HG03520 (cell line): ENCODE measurements around the gene ACTR10.
"Not testable (repeated sequence)": the region's sequence is repeated elsewhere in the genome, so short reads cannot be mapped to it uniquely, and the experiment has no call there.

Experiments used
- ATAC-seq: cut with Tn5 transposase; IDR thresholded peaks from one replicate; pipeline ENCODE4 v1.9.1; 2021; ENCODE audit warnings: mild to moderate bottlenecking, moderate library complexity; ENCODE audit not compliant: unreplicated experiment

ACTR10 gene

DNA sequence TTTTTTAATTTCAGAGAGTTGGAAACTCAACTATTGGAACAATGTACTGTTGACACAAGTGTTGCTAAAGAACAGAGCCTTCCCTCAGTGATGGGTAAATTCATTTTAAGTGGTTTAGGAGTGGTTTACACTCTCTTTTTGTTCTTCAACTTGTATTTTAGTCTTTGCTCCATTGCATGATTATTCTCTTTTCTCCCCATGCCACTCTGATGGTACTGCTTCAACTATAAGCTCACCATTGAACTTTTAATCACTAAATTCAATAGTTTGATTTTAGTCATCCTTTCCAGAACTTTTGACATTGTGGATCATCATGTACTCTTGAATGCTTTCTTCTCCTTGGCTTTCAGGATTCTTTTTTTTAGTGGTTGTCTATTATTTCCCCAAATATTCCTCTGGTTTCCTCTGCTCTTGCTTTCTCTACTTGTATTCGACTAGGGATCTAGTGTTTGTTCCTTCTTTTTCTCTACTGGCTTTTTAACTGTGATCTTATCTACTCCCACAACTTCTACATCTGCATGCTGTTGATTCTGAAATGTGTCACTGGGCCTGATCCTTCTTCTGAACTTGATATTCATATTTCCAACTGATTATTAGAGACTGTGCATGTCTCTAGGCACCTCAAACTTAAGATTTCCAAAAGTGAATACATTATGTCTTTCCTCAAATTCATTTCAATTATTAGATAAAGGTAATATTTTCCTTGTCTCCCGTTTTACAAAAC, 15.4 kb downstream of the ACTR10 start:
- ATAC-seq = no peak

DNA sequence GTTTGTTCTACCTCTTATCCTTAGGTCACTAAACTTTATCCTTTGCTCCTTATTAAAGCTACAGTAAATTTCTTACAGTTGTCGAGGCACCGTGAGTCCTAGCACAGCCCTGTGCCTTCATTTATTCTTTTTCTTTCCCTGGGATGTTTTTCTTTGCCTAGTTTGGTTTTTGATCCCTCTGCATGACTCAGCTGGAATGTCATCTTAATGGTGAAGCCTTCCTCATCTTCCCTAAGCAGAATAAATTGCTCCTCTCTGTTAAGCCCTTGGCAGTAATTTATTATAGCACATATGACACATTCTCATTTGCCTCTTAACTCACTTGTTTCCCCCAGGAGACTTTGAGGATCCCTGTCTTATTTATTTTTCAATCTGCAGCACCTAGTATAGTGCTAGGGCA, 16.6 kb downstream of the ACTR10 start:
- no peak for ATAC-seq

DNA sequence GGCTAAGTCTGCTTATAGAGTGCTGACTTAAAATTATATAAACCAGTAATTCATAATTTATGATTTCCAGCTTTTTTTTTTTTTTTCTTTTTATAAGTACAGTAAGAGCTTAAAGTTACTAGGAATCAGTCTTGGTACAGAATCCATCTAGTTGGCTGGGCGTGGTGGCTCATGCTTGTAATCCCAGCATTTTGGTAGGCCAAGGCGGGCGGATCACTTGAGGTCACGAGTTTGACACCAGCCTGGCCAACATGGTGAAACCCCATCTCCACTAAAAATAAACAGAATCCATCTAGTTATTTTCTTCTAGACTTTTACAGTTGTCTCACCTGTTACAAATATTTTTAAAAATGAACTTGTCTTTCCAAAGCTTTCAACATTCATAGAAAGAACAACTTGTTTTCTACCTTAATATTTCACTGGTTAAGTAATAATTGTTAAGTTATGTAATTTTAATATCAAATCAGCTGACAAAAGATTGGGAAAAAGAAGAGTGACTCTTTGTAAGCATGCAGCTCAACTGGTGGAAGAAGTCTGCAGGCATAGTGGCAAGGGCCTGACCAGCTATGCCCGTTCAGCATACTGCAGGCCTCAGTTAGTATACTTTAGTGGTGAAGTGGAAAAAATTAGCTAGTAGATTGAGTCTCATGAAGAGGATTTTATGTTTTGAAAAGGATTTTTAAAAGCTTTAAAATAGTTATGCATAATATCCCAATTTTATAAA, 27.3 kb downstream of the ACTR10 start:
- no peak for ATAC-seq

DNA sequence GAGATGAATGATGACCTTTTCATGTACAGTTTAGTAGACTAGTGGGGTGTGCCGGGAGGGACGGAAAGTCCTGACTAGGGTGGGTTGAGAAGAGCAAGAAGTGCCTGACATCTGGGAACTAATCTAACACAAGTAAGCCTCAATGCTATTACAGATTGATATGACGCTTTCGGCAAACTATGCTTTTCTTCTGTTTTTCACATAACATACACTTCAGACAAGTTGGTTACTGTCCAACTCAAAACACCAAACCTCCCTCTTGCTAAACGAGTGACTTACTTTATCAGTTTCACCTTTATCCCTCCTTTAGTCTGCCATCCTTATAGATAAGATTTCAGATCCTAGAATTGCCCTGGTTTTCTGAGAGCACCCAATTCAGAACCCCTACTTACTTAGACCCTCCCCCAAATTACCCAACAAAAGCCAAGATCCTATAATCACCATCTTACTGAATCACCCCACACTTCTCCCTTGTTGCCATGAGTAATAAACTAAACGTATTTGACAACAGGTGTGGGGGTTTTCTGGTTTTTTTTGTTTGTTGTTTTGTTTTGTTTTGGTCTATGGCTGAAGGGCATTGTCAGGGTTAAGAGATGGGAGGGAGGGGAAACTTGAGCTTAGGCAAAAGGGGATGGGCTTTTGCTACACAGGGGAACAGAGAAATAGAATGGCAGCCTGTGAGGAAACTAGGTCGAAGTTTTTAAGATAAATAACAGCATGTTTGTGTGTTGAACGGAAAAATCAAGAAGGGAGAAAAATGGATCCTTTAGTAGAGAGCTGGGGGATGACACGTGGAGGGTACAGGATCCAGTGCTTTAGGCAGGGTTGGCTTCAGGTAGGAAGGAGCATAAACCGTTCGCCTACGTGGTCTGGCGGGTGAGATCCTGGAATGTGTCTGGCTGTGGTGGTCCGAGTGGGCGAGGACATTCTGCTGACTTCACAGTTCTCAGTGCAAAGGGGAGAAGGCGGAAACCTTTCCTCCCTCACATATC, 38.6 kb downstream of the ACTR10 start:
- ATAC-seq = no peak

- ATAC-seq = no peak
These were observed 39.6 kb downstream of the ACTR10 start for GRCh38 chr14:58239244-58240195.

DNA sequence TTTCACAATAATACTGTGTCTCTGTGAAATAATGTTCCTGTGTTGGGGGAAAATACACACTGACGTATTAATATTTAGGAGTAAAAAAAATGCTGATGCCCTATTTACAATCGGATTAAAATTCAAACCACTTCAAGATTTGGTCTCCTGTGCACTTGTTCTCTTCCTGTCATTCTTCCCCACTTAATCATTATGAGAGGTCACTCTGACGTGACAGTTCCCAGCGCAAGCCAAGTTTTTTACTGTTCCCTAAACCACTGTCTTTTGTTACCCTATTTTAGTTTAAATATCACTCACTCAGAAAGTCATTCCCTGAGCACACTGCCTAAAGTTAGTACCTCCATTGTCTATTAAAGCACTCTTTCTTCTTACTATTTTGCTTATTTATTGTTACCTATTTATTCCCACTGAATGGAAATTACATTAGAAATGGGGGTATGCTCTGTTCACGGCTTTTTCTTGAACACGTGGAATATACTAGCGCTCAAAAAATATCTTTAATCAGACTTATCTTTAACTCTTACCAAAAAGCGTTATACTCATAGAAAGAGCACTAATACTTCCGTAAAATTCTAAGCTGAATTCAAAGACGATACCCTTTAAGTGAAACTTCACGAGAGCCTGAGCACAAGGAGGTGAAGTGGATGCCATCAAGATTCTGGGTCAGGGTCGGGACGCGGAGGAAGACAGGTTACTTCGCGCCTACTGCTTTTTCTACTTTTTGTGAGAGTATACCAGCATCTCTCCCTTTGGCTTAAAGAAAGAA, 44.0 kb downstream of the ACTR10 start:
- peak; percentile 23 for ATAC-seq

DNA sequence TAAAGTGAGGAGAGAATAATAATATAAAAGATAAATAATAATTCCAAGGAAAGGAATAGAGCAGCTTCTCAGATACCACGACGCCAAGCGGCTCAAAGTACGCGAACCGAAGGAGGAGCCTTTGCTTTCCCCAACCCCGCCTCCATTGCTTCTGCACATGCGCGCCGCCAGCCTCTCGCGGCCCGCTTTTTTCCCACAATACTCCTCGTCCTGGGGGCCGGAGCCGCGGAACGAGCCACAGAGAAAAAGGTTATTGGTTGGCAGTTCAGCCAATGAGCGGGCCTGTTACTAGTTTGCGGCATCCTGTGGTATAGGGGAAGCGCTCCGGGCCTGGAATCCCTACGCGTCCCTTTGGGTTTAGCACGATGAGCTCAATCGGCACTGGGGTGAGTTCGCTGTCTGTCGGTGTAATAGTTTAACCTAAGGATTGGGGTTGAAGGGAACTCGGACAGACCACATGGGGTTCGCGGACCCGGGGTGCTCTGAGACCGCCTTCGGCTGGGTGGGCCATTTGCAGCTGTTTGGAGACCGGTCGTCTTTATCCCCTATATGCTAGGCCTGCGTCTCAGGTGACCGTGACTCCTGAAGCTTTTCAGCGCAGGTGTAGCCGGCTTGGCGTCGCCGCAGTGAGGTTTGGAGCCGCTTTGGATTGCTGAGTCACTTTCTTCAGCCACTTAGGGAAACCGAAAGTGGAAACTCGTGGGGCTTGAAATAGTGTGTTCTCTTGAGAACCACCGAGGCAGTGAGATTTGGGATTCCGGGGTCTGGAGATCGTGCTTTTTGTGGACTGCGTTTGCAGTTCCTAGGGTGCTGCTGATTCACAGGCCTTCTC, 44.8 kb downstream of the ACTR10 start, which contains the start of gene PSMA3:
TSS of gene PSMA3 (plus strand) at position 288 of the 832 bp plus-strand sequence. CDS start at position 366, 78 bp downstream.
- peak; percentile 91 for ATAC-seq

DNA sequence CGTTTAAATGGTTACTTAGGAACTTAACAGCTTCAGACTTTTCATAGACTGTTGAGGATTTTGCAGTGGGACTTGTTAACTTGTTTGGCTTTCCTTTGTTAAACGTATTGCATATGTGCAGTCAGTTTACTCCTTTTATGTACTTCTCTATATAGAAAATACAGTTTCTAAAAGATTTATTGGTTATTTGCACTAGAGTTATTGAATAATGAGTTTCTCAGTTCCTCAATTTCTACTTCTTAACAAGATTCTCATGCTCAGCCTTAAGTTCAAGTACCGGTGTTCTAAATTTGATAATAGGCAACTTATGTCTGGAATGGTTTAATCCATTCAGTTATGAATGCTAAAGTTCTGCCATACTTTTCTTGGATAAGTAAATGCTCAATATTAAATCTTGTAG, 45.6 kb downstream of the ACTR10 start:
- no peak for ATAC-seq

DNA sequence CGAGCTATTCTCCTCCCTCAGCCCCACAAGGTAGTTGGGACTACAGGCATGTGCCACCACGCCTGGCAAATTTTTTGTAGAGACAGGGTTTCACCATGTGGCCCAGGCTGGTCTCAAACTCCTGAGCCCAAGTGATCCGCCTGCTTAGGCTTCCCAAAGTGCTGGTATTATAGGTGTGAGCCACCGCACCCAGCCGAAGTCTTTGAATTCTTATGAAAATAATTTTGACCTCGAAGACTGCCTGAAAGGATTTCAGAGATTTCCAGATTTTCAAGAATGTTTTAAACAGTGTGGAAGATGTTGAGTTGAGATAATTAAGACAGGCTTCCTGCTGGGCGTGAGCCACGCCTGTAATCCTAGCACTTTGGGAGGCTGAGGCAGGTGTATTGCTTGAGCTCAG, 49.7 kb downstream of the ACTR10 start:
- no peak for ATAC-seq

- ATAC-seq = no peak
These were observed 58.2 kb downstream of the ACTR10 start for GRCh38 chr14:58258156-58258555.

DNA sequence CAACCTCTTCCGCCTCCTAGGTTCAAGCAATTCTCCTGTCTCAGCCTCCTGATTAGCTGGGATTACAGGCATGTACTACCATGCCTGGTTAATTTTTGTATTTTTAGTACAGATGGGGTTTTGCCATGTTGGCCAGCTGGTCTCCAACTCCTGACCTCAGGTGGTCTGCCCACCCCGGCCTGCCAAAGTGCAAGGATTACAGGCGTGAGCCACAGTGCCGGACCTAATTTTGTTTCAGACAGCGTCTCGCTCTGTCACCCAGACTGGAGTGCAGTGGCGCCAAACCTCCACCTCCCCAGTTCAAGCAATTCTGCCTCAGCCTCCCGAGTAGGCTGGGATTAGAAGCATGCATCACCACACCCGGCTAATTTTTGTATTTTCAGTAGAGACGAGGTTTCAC, 62.1 kb downstream of the ACTR10 start:
- ATAC-seq = not testable (repeated sequence)

DNA sequence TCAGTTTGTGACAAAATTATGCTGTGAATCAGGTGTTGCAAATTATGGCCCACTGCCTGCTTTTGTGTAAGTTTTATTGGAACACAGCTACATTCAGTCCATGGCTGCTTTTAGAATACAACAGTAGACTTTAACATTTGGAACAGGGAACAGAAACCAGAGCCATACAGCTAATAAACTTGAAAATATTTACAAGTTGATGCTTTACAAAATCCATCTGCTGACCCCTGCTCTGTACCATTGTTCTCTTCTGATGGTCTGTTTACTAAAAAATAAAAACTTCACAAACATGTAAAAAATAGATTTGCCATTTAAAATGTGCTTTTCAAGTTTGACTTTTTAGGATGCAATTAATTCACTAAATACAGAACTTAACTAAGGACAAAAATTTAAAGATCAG, 65.5 kb downstream of the ACTR10 start:
- no peak for ATAC-seq

- no peak for ATAC-seq
These were observed 70.7 kb downstream of the ACTR10 start for GRCh38 chr14:58270628-58271027.

DNA sequence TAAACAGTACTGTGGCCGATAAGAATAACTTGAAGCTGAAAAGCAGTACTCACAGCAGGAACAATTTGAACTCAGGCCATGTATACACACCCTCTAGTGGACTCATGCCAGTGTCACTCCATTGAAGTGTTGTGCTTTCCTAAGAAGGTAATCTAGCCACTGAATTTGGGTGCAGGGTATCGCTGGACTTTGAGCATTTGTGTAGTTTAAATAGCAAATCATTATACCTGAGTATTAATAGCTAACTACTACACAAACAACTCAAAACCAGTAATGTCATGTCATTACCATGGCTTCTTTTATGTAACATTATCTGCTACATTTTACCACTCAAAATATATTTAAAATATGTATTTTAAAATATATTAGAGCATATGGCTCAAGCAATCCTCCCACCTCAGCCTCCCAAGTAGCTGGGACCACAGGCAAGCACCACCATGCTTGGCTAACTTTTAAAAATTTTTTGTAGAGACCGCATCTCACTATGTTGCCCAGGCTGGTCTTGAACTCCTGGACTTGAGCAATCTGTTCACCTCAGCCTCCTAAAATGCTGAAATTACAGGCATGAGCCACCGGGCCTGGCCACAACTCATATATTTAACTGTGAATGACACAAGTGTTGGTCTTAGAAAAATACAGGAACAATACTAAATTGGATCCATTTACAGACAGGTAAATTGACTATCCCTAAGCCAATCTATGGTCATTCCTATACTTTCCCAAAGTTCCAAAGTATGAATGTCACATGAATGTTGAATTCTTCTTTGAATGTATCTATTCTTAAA, 72.8 kb downstream of the ACTR10 start:
- ATAC-seq = no peak

DNA sequence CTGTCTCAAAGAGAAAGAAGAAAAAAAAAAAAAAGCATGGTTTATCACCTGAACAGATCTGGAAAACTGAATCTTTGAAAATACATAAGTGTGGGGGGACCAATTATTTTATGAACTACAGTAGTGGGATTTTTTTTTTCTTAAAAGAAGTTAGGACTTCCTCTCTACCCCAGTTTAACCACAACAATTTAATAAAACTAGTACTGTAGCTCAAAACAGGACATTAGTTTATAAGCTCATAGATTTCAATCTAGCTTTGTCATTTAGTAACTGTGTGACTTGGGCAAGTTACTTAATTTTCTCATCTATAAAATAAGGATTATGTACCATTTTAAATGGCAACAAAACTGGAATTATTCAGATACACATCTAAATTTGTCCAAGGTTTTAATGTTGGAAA, 74.9 kb downstream of the ACTR10 start:
- ATAC-seq = no peak

DNA sequence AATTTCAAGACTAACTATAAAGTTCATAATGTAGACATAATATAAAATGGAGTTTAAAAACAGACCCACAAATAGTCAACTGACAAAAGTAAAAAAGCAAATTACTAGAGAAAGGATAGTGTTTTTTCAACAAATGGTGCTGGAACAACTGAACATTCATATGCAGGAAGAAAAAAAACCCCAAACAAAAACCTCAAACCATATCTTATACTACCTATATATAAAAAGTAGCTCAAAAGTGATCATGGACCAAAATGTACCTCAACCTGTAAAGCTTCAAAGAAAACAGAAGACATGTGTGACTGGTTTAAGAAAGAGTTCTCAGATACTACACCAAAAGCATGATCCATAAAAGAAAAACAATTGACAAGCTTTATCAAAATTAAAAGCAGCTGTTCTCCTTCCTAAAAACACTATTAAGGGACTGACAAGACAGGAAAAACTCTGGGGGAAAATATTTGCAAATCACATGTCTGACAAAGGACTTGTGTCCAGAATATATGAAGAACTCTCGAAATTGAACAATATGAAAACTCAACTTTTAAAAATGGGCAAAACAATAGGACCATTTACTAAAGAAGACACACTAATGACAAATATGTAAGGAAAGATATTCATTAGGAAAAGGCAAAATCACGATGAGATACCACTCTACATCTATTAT, 75.7 kb downstream of the ACTR10 start:
- ATAC-seq = no peak

GRCh38 chr14:58276208-58276607, 76.3 kb downstream of the ACTR10 start:
- no peak for ATAC-seq
